HepG2 (cell line): ENCODE data around the gene PRKAG3. TPM values are rescaled to one million over a fixed set of nuclear protein-coding genes. Genes with fewer than 3 reads are reported as not detected.

Source experiments
- ATF7 ChIP-seq, 2 experiments: fragments of 450-650 bp in 1 of 2; sonication (generic) in 1 of 2; formaldehyde crosslinking in 1 of 2; IDR thresholded peaks; 2 replicates each; pipeline versions ENCODE4 v1.4.0 to v1.6.1; 2016 to 2020; ENCODE audit warnings: antibody characterized with exemption in 1 of 2, mild to moderate bottlenecking in 1 of 2, missing genetic modification reagents in 1 of 2
- ATM ChIP-seq: fragments of 450-650 bp; IDR thresholded peaks from 2 replicates; pipeline ENCODE4 v1.7.1; 2017; ENCODE audit warnings: mild to moderate bottlenecking, borderline replicate concordance
- CBFB ChIP-seq: sonication (generic); formaldehyde crosslinking; IDR thresholded peaks from 2 replicates; pipeline ENCODE4 v1.4.0; 2020; ENCODE audit warnings: missing genetic modification reagents
- FOXA3 ChIP-seq: IDR thresholded peaks from 2 replicates; pipeline ENCODE4 v1.6.1; 2016; ENCODE audit warnings: missing genetic modification reagents, missing compliant biosample characterization
- ISX ChIP-seq: sonication (generic); formaldehyde crosslinking; conservative IDR thresholded peaks from 2 replicates; pipeline ENCODE4 v1.5.0; 2020; ENCODE audit warnings: missing genetic modification reagents
- MAFK ChIP-seq, 2 experiments: IDR thresholded peaks in 1 of 2; conservative IDR thresholded peaks in 1 of 2; 2 replicates each; pipeline ENCODE4 v1.6.1; 2011; ENCODE audit warnings: improper control_type of control experiment in 2 of 2, low read length in 2 of 2
- NFYC ChIP-seq: IDR thresholded peaks from 2 replicates; pipeline ENCODE4 v1.6.1; 2016; ENCODE audit warnings: missing genetic modification reagents, missing compliant biosample characterization
- PLRG1 ChIP-seq: fragments of 450-650 bp; conservative IDR thresholded peaks from 2 replicates; pipeline ENCODE4 v1.6.1; 2016
- SP140L ChIP-seq: sonication (generic); formaldehyde crosslinking; IDR thresholded peaks from 2 replicates; pipeline ENCODE4 v1.4.0; 2020; ENCODE audit warnings: missing genetic modification reagents, borderline replicate concordance
- SPEN ChIP-seq: sonication (generic); formaldehyde crosslinking; IDR thresholded peaks from 2 replicates; pipeline ENCODE4 v1.5.1; 2020; ENCODE audit warnings: low read depth, mild to moderate bottlenecking, missing genetic modification reagents
- TRIM24 ChIP-seq: sonication (generic); formaldehyde crosslinking; IDR thresholded peaks from 2 replicates; pipeline ENCODE4 v1.8.0; 2022; ENCODE audit warnings: mild to moderate bottlenecking, missing genetic modification reagents
- ZFX ChIP-seq: sonication (generic); formaldehyde crosslinking; IDR thresholded peaks from 2 replicates; pipeline ENCODE4 v1.4.0; 2020; ENCODE audit warnings: mild to moderate bottlenecking, low read depth, missing genetic modification reagents, moderate library complexity
- ZNF563 ChIP-seq: sonication (generic); formaldehyde crosslinking; IDR thresholded peaks from 2 replicates; pipeline ENCODE4 v1.8.0; 2022; ENCODE audit warnings: mild to moderate bottlenecking, moderate library complexity, missing genetic modification reagents
- ZSCAN21 ChIP-seq: sonication (generic); formaldehyde crosslinking; IDR thresholded peaks from 2 replicates; pipeline ENCODE4 v1.8.0; 2022; ENCODE audit warnings: mild to moderate bottlenecking, missing genetic modification reagents, moderate library complexity, borderline replicate concordance
- polyA plus RNA-seq, 8 experiments: library from polyadenylated mRNA; depleted of rRNA in 3 of 8; stranded (reverse) in 7 of 8; unstranded in 1 of 8; fragments of >200 nt; fragmentation: Illumina TruSeq in 4 of 8; extraction: Trizol in 4 of 8; gene quantifications; 2 replicates each; pipeline versions ENCODE4 v1.2.1 to v1.2.3, GENCODE V29; 2011 to 2016; ENCODE audit warnings: low read depth in 4 of 8, missing spikeins in 1 of 8, mixed read lengths in 1 of 8; ENCODE audit not compliant: insufficient read depth in 1 of 8
- total RNA-seq, 5 experiments: library from RNA; depleted of rRNA; stranded (reverse); fragments of >200 nt; fragmentation: Illumina TruSeq; extraction: Trizol; gene quantifications; 2 replicates each; pipeline ENCODE4 v1.2.3, GENCODE V29; 2016; ENCODE audit warnings: low read depth in 1 of 5
- TF ChIP-seq, protein P1 (sequence below): sonication (generic); formaldehyde crosslinking; IDR thresholded peaks from 2 replicates; pipeline ENCODE4 v1.4.0; 2020; ENCODE audit warnings: missing genetic modification reagents
- TF ChIP-seq, protein P2 (sequence below): IDR thresholded peaks from 2 replicates; pipeline ENCODE4 v1.6.1; 2016; ENCODE audit warnings: missing genetic modification reagents, missing compliant biosample characterization
- TF ChIP-seq, protein P3 (sequence below): sonication (generic); formaldehyde crosslinking; IDR thresholded peaks from 2 replicates; pipeline ENCODE4 v1.4.0; 2020; ENCODE audit warnings: missing genetic modification reagents, mild to moderate bottlenecking, borderline replicate concordance
- TF ChIP-seq, protein P4 (sequence below), 2 experiments: sonication (generic) in 1 of 2; formaldehyde crosslinking in 1 of 2; IDR thresholded peaks; 2 replicates each; pipeline versions ENCODE4 v1.6.1 to v1.9.0; 2014 to 2022; ENCODE audit warnings: antibody characterized with exemption in 1 of 2, borderline replicate concordance in 1 of 2, inconsistent platforms in 1 of 2, low read depth in 1 of 2, missing genetic modification reagents in 1 of 2

The PRKAG3 gene
- total and polyA plus RNA-seq, 2 of the 13 experiments (the other 11 are each of a cell fraction or from before 2014, with no cell fraction given) = not detected

DNA sequence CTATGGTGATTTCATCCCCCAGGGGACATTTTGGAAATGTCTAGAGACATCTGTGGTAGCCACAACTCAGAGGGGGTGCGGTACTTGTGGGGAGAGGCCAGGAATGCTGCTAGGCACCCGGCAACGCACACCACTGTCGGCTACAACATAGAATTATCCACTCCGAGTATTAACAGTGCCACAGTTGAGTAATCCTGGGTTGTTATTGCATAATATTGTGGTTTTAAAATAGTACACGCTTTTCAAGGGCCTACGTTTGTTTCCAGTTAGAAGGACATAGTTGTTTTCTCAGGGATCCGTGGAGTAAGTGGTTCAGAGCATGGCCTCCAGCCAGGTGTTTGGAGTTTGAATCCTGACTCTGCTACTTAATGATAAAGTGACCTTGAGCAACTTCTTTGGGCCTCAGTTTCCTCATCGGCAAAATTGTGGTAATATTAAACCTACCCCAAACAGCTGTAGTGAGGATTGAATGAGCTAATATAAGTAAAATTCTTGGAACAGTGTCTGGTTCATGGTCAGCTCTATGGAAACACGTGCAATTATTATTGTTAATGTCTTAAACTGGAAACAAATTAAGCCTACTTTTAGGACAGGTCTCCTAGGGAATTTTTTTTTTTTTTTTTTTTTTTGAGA lies 25.1 kb downstream of the PRKAG3 start (continued):
- TF ChIP-seq, protein P1, sequence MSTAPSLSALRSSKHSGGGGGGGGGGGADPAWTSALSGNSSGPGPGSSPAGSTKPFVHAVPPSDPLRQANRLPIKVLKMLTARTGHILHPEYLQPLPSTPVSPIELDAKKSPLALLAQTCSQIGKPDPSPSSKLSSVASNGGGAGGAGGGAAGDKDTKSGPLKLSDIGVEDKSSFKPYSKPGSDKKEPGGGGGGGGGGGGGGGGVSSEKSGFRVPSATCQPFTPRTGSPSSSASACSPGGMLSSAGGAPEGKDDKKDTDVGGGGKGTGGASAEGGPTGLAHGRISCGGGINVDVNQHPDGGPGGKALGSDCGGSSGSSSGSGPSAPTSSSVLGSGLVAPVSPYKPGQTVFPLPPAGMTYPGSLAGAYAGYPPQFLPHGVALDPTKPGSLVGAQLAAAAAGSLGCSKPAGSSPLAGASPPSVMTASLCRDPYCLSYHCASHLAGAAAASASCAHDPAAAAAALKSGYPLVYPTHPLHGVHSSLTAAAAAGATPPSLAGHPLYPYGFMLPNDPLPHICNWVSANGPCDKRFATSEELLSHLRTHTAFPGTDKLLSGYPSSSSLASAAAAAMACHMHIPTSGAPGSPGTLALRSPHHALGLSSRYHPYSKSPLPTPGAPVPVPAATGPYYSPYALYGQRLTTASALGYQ (CRISPR knock-in tag) = peak; percentile 54; the same call in 1 of the 2 replicates
- TF ChIP-seq SPEN (CRISPR knock-in tag) (peak; percentile 37; the same call in 1 of the 2 replicates), ZSCAN21 (CRISPR knock-in tag) (no peak), PLRG1 (no peak), ATF7 (IDR thresholded peaks at IDR 0.05) (peak; percentile 53; the same call in 1 of the 2 replicates), ATF7 (CRISPR knock-in tag; IDR thresholded peaks at IDR 0.05) (no peak), CBFB (CRISPR knock-in tag) (peak; percentile 99), ATM (no peak), NFYC (CRISPR knock-in tag) (no peak), ISX (CRISPR knock-in tag) (no peak), MAFK (conservative IDR thresholded peaks at IDR 0.05 in 1 of 2, IDR thresholded peaks at IDR 0.05 in 1 of 2; ENCODE audit: low read length in 2 of 2) (0 out of 4 replicates have a peak, but pooled peaks of 1 of the 2 experiments have one; percentile 24), ZFX (CRISPR knock-in tag) (peak; percentile 67), ZNF563 (CRISPR knock-in tag) (peak; percentile 81), SP140L (CRISPR knock-in tag) (peak; percentile 66; the same call in 1 of the 2 replicates), TRIM24 (0 out of 2 replicates have a peak, but pooled peaks have one; percentile 46), FOXA3 (CRISPR knock-in tag) (peak; percentile 86)
- TF ChIP-seq, protein P2, sequence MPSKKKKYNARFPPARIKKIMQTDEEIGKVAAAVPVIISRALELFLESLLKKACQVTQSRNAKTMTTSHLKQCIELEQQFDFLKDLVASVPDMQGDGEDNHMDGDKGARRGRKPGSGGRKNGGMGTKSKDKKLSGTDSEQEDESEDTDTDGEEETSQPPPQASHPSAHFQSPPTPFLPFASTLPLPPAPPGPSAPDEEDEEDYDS = peak; percentile 29
- TF ChIP-seq, protein P3, sequence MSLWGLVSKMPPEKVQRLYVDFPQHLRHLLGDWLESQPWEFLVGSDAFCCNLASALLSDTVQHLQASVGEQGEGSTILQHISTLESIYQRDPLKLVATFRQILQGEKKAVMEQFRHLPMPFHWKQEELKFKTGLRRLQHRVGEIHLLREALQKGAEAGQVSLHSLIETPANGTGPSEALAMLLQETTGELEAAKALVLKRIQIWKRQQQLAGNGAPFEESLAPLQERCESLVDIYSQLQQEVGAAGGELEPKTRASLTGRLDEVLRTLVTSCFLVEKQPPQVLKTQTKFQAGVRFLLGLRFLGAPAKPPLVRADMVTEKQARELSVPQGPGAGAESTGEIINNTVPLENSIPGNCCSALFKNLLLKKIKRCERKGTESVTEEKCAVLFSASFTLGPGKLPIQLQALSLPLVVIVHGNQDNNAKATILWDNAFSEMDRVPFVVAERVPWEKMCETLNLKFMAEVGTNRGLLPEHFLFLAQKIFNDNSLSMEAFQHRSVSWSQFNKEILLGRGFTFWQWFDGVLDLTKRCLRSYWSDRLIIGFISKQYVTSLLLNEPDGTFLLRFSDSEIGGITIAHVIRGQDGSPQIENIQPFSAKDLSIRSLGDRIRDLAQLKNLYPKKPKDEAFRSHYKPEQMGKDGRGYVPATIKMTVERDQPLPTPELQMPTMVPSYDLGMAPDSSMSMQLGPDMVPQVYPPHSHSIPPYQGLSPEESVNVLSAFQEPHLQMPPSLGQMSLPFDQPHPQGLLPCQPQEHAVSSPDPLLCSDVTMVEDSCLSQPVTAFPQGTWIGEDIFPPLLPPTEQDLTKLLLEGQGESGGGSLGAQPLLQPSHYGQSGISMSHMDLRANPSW (CRISPR knock-in tag) = peak; percentile 48; the same call in 1 of the 2 replicates
- TF ChIP-seq, protein P4, sequence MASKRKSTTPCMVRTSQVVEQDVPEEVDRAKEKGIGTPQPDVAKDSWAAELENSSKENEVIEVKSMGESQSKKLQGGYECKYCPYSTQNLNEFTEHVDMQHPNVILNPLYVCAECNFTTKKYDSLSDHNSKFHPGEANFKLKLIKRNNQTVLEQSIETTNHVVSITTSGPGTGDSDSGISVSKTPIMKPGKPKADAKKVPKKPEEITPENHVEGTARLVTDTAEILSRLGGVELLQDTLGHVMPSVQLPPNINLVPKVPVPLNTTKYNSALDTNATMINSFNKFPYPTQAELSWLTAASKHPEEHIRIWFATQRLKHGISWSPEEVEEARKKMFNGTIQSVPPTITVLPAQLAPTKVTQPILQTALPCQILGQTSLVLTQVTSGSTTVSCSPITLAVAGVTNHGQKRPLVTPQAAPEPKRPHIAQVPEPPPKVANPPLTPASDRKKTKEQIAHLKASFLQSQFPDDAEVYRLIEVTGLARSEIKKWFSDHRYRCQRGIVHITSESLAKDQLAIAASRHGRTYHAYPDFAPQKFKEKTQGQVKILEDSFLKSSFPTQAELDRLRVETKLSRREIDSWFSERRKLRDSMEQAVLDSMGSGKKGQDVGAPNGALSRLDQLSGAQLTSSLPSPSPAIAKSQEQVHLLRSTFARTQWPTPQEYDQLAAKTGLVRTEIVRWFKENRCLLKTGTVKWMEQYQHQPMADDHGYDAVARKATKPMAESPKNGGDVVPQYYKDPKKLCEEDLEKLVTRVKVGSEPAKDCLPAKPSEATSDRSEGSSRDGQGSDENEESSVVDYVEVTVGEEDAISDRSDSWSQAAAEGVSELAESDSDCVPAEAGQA (IDR thresholded peaks at IDR 0.05; ENCODE audit: low read depth) = 0 out of 2 replicates have a peak, but pooled peaks have one; percentile 48
- TF ChIP-seq, protein P4 (CRISPR knock-in tag; IDR thresholded peaks at IDR 0.05; ENCODE audit: borderline replicate concordance) = no peak
